K562 (cell line): ENCODE data around the gene SLC25A10. TPM values are rescaled to one million over a fixed set of nuclear protein-coding genes. Genes with fewer than 3 reads are reported as not detected.
A peak's percentile ranks its signal among the peaks of the same experiment; 100 is the strongest.

Source experiments
- CGGBP1 ChIP-seq: fragments of 250-450 bp; sonication (Bioruptor Pico); IDR thresholded peaks from 2 replicates; pipeline ENCODE4 v1.9.0; 2021; ENCODE audit warnings: mild to moderate bottlenecking
- E2F1 ChIP-seq: sonication (generic); formaldehyde crosslinking; IDR thresholded peaks from 2 replicates; pipeline ENCODE4 v1.8.1; 2023; ENCODE audit warnings: mild to moderate bottlenecking, missing genetic modification reagents, moderate library complexity
- E4F1 ChIP-seq: fragments of 250-450 bp; sonication (Bioruptor Pico); IDR thresholded peaks from 2 replicates; pipeline ENCODE4 v1.5.0; 2021; ENCODE audit warnings: mild to moderate bottlenecking, borderline replicate concordance
- EGR1 ChIP-seq: fragments of 450-650 bp; conservative IDR thresholded peaks from 2 replicates; pipeline ENCODE4 v1.6.1; 2017; ENCODE audit warnings: mild to moderate bottlenecking
- ELF2 ChIP-seq: fragments of 250-450 bp; sonication (Bioruptor Pico); IDR thresholded peaks from 2 replicates; pipeline ENCODE4 v1.5.0; 2021; ENCODE audit warnings: mild to moderate bottlenecking
- ERF ChIP-seq: fragments of 450-650 bp; formaldehyde crosslinking; IDR thresholded peaks from 2 replicates; pipeline ENCODE4 v1.4.0; 2020; ENCODE audit warnings: mild to moderate bottlenecking, mixed read lengths
- LCOR ChIP-seq: sonication (generic); formaldehyde crosslinking; IDR thresholded peaks from 2 replicates; pipeline ENCODE4 v1.8.0; 2022; ENCODE audit warnings: mild to moderate bottlenecking, missing genetic modification reagents
- MXI1 ChIP-seq: IDR thresholded peaks from 2 replicates; pipeline ENCODE4 v1.6.1; 2011; ENCODE audit warnings: low read depth, mild to moderate bottlenecking, improper control_type of control experiment, low read length
- NR2C2 ChIP-seq, 2 experiments: fragments of 200-800 bp in 1 of 2; sonication (Bioruptor generic) in 1 of 2; sonication (generic) in 1 of 2; formaldehyde crosslinking in 1 of 2; IDR thresholded peaks; 2 replicates each; pipeline versions ENCODE4 v1.6.1 to v1.8.0; 2016 to 2022; ENCODE audit warnings: mild to moderate bottlenecking in 1 of 2, missing compliant biosample characterization in 1 of 2, missing genetic modification characterization in 1 of 2, missing genetic modification reagents in 1 of 2
- NR3C1 ChIP-seq: sonication (generic); formaldehyde crosslinking; IDR thresholded peaks from 2 replicates; pipeline ENCODE4 v1.8.1; 2022; ENCODE audit warnings: missing genetic modification reagents
- RFX5 ChIP-seq: IDR thresholded peaks from 2 replicates; pipeline ENCODE4 v1.6.1; 2011; ENCODE audit warnings: low read depth, mild to moderate bottlenecking, improper control_type of control experiment, low read length
- SMARCA4 ChIP-seq: fragments of 450-650 bp; IDR thresholded peaks from 2 replicates; pipeline ENCODE4 v1.6.1; 2016
- SRF ChIP-seq, 2 experiments: fragments of 250-450, 450-650 bp in 1 of 2; sonication (Bioruptor Pico) in 1 of 2; sonication (generic) in 1 of 2; formaldehyde crosslinking; IDR thresholded peaks; 2 replicates each; pipeline versions ENCODE4 v1.5.0 to v1.5.1; 2020 to 2022; ENCODE audit warnings: mild to moderate bottlenecking in 1 of 2, missing genetic modification reagents in 1 of 2
- SRSF7 ChIP-seq: fragments of 200-400 bp; formaldehyde crosslinking; optimal IDR thresholded peaks from 2 replicates; pipeline ENCODE3; 2017; ENCODE audit warnings: mild to moderate bottlenecking, low read depth, low read length
- TGIF2 ChIP-seq: sonication (generic); formaldehyde crosslinking; IDR thresholded peaks from 2 replicates; pipeline ENCODE4 v1.8.1; 2022; ENCODE audit warnings: mild to moderate bottlenecking, missing genetic modification reagents, moderate library complexity
- ZBTB26 ChIP-seq: fragments of 450-650 bp; formaldehyde crosslinking; IDR thresholded peaks from 2 replicates; pipeline ENCODE4 v1.4.0; 2022; ENCODE audit warnings: missing genetic modification characterization
- polyA plus RNA-seq, 8 experiments: library from polyadenylated mRNA; depleted of rRNA in 4 of 8; stranded (reverse) in 5 of 8; unstranded in 3 of 8; fragments of >200 nt; fragmentation: Nextera tagmentation in 2 of 8; fragmentation: Illumina TruSeq in 1 of 8; extraction: Ambion mirVana in 2 of 8; extraction: Trizol in 1 of 8; gene quantifications; 2 replicates each; pipeline versions ENCODE4 v1.2.1 to v1.2.3, GENCODE V29; 2011 to 2014; ENCODE audit warnings: inconsistent platforms in 1 of 8, missing spikeins in 1 of 8
- total RNA-seq, 7 experiments: library from RNA; depleted of rRNA in 6 of 7; stranded (reverse); fragments of >200 nt in 6 of 7; fragmentation: Illumina TruSeq in 2 of 7; extraction: Trizol in 2 of 7; gene quantifications; 2 replicates each; pipeline versions ENCODE4 v1.2.1 to v1.2.3, GENCODE V29; 2011 to 2021; ENCODE audit warnings: low replicate concordance in 1 of 7
- TF ChIP-seq, protein P1 (sequence below): fragments of 450-650 bp; IDR thresholded peaks from 2 replicates; pipeline ENCODE4 v1.6.1; 2017; ENCODE audit warnings: antibody characterized with exemption, mild to moderate bottlenecking

SLC25A10 gene
- total and polyA plus RNA-seq, 9 of the 15 experiments (the other 6 are each of a cell fraction or from before 2014, with no cell fraction given): 0.10 to 85.6 (median 34.3) TPM

DNA sequence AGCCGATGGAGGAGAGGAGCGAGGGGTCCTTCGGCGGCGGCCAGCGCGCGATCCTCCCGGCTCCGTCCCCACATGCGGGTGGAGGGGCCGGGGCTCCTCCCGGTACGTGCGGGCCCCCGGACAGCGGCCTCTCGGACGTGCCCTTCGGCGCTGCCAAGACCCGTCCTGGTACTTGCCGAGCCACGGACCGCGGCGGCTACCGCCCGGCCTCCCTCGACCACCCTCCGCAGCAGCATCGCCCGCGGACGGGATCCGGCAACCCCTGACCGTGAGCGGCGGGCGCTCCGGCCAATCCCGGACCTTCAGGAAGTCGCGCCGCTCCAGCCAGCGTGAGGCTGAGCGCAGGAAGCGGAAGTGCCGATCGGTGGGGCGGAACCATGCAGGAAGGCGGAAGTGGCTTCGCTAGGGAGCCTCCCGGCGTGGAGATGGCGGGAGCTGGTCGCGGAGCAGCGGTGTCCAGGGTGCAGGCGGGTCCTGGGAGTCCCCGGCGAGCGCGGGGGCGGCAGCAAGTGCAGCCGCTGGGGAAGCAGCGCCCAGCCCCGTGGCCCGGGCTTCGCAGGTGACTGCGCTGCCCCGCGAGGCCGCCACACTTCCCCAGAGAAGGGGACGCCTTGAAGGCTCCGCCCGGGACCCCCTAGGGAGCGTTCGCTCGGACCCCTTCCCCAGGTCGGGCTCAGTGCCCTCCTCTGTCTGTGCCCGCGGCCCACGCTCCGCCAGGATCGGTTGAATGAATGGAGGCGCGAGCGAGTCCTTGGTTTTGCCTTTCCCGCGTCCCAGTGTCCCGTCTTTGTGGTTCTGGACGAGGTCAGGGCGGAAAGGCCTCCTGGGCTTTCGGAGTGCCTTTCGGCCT lies 45.5 kb upstream of the SLC25A10 start, which contains the start of the genes CCDC137 and OXLD1 (continued):
- no peak for TF ChIP-seq NR2C2 (CRISPR knock-in tag; IDR thresholded peaks at IDR 0.05)
- TF ChIP-seq NR2C2 (tag; IDR thresholded peaks at IDR 0.05): peak; percentile 92
- no peak for TF ChIP-seq ZBTB26
- no peak for TF ChIP-seq NR3C1 (CRISPR knock-in tag)
- TF ChIP-seq LCOR: 0 out of 2 replicates have a peak, but pooled peaks have one; percentile 62
- TF ChIP-seq ERF: 0 out of 2 replicates have a peak, but pooled peaks have one; percentile 60
- no peak for TF ChIP-seq SRSF7
- peak; percentile 62 for TF ChIP-seq MXI1
- TF ChIP-seq E4F1 (CRISPR knock-in tag): no peak
- 0 out of 2 replicates have a peak, but pooled peaks have one; percentile 34 for TF ChIP-seq TGIF2 (CRISPR knock-in tag)
- TF ChIP-seq E2F1 (CRISPR knock-in tag): no peak; the same call in 1 of the 2 replicates
- 0 out of 2 replicates have a peak, but pooled peaks have one; percentile 60 for TF ChIP-seq CGGBP1
- TF ChIP-seq, protein P1, sequence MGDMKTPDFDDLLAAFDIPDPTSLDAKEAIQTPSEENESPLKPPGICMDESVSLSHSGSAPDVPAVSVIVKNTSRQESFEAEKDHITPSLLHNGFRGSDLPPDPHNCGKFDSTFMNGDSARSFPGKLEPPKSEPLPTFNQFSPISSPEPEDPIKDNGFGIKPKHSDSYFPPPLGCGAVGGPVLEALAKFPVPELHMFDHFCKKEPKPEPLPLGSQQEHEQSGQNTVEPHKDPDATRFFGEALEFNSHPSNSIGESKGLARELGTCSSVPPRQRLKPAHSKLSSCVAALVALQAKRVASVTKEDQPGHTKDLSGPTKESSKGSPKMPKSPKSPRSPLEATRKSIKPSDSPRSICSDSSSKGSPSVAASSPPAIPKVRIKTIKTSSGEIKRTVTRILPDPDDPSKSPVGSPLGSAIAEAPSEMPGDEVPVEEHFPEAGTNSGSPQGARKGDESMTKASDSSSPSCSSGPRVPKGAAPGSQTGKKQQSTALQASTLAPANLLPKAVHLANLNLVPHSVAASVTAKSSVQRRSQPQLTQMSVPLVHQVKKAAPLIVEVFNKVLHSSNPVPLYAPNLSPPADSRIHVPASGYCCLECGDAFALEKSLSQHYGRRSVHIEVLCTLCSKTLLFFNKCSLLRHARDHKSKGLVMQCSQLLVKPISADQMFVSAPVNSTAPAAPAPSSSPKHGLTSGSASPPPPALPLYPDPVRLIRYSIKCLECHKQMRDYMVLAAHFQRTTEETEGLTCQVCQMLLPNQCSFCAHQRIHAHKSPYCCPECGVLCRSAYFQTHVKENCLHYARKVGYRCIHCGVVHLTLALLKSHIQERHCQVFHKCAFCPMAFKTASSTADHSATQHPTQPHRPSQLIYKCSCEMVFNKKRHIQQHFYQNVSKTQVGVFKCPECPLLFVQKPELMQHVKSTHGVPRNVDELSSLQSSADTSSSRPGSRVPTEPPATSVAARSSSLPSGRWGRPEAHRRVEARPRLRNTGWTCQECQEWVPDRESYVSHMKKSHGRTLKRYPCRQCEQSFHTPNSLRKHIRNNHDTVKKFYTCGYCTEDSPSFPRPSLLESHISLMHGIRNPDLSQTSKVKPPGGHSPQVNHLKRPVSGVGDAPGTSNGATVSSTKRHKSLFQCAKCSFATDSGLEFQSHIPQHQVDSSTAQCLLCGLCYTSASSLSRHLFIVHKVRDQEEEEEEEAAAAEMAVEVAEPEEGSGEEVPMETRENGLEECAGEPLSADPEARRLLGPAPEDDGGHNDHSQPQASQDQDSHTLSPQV: no peak
- TF ChIP-seq SRF (CRISPR knock-in tag; IDR thresholded peaks at IDR 0.05): peak in 1 of 2 experiments; percentile 55; a peak in 2 of 4 replicates
- no peak for TF ChIP-seq RFX5
- peak; percentile 90 for TF ChIP-seq EGR1
- TF ChIP-seq ELF2 (CRISPR knock-in tag): peak; percentile 98
- TF ChIP-seq SMARCA4: no peak
